Measurements from ENCODE around the gene PPP2R5E.

The PPP2R5E gene

GRCh38 chr14:63517354-63517753 lies 25.8 kb downstream of the PPP2R5E start:
- H3K79me2 ChIP-seq (ENCODE audit: control insufficient read depth, insufficient read depth, low read length, unreplicated experiment), result peaks cover 35% of the 10 kb centered on the region

DNA sequence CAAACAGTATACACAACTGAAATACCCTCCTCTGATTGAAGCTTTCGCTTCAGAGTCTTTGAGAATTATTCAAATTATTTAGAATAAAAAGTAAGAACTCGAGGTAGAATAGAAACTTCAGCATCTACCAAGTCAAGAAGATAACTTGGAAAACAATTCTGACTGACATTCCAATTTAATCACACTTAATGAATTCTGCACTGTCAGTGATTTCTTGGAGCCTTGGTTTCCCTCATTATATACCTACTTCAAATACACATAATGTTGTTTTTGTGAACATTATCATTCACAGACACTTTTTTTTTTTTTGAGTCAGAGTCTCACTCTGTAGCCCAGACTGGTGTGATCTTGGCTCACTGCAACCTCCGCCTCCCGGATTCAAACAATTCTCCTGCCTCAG lies 27.9 kb downstream of the PPP2R5E start:
- Histone ChIP-seq H3K36me3 (ENCODE audit: insufficient read depth, low read length) (peaks cover under 1% of the 10 kb centered on the region; the same call in 1 of the 2 replicates), H3K27ac (ENCODE audit: low read depth, low read length) (no peak overlapping the region), H3K79me2 (ENCODE audit: control insufficient read depth, insufficient read depth, low read length, unreplicated experiment) (peaks cover 44% of the 10 kb centered on the region), H2AFZ (ENCODE audit: low read length, unreplicated experiment) (no peak overlapping the region), H3K4me3 (ENCODE audit: low read depth, low read length) (no peak overlapping the region), H3K27me3 (ENCODE audit: insufficient read depth, low read length) (no peaks in the 10 kb centered on the region), H3K4me1 (ENCODE audit: control insufficient read depth, insufficient read depth, low read length, unreplicated experiment) (no peaks in the 10 kb centered on the region)

More at GRCh38 chr14:63517354-63517753, 25.8 kb downstream of the PPP2R5E start:
- Histone ChIP-seq H3K27me3 (ENCODE audit: insufficient read depth, low read length) (no peaks in the 10 kb centered on the region), H3K27ac (ENCODE audit: low read depth, low read length) (no peak overlapping the region), H3K36me3 (ENCODE audit: insufficient read depth, low read length) (peaks cover 4% of the 10 kb centered on the region; the same call in 1 of the 2 replicates), H2AFZ (ENCODE audit: low read length, unreplicated experiment) (no peak overlapping the region), H3K4me3 (ENCODE audit: low read depth, low read length) (no peak overlapping the region), H3K4me1 (ENCODE audit: control insufficient read depth, insufficient read depth, low read length, unreplicated experiment) (no peaks in the 10 kb centered on the region)

- Histone ChIP-seq H3K27ac (ENCODE audit: low read depth, low read length) (no peak overlapping the region), H3K79me2 (ENCODE audit: control insufficient read depth, insufficient read depth, low read length, unreplicated experiment) (peaks cover 50% of the 10 kb centered on the region), H3K27me3 (ENCODE audit: insufficient read depth, low read length) (no peaks in the 10 kb centered on the region), H2AFZ (ENCODE audit: low read length, unreplicated experiment) (no peak overlapping the region), H3K4me1 (ENCODE audit: control insufficient read depth, insufficient read depth, low read length, unreplicated experiment) (no peaks in the 10 kb centered on the region), H3K36me3 (ENCODE audit: insufficient read depth, low read length) (no peaks in the 10 kb centered on the region), H3K4me3 (ENCODE audit: low read depth, low read length) (no peak overlapping the region)
These were observed 29.4 kb downstream of the PPP2R5E start for GRCh38 chr14:63513756-63514155.

GRCh38 chr14:63512861-63513260 lies 30.3 kb downstream of the PPP2R5E start:
- H3K27ac ChIP-seq (ENCODE audit: low read depth, low read length), result no peak overlapping the region
- no peaks in the 10 kb centered on the region for H3K27me3 ChIP-seq (ENCODE audit: insufficient read depth, low read length)
- H2AFZ ChIP-seq (ENCODE audit: low read length, unreplicated experiment), result no peak overlapping the region
- H3K4me1 ChIP-seq (ENCODE audit: control insufficient read depth, insufficient read depth, low read length, unreplicated experiment), result no peaks in the 10 kb centered on the region
- no peak overlapping the region for H3K4me3 ChIP-seq (ENCODE audit: low read depth, low read length)
- H3K36me3 ChIP-seq (ENCODE audit: insufficient read depth, low read length), result no peaks in the 10 kb centered on the region; the same call in 1 of the 2 replicates
- peaks cover 55% of the 10 kb centered on the region for H3K79me2 ChIP-seq (ENCODE audit: control insufficient read depth, insufficient read depth, low read length, unreplicated experiment)

- no peaks in the 10 kb centered on the region for H3K27me3 ChIP-seq (ENCODE audit: insufficient read depth, low read length)
- no peak overlapping the region for H2AFZ ChIP-seq (ENCODE audit: low read length, unreplicated experiment)
- no peak overlapping the region for H3K27ac ChIP-seq (ENCODE audit: low read depth, low read length)
- H3K79me2 ChIP-seq (ENCODE audit: control insufficient read depth, insufficient read depth, low read length, unreplicated experiment), result peaks cover 61% of the 10 kb centered on the region
- H3K36me3 ChIP-seq (ENCODE audit: insufficient read depth, low read length), result no peaks in the 10 kb centered on the region; the same call in 1 of the 2 replicates
- H3K4me3 ChIP-seq (ENCODE audit: low read depth, low read length), result no peak overlapping the region
- no peaks in the 10 kb centered on the region for H3K4me1 ChIP-seq (ENCODE audit: control insufficient read depth, insufficient read depth, low read length, unreplicated experiment)
These were observed 32.6 kb downstream of the PPP2R5E start for GRCh38 chr14:63510538-63510937.

DNA sequence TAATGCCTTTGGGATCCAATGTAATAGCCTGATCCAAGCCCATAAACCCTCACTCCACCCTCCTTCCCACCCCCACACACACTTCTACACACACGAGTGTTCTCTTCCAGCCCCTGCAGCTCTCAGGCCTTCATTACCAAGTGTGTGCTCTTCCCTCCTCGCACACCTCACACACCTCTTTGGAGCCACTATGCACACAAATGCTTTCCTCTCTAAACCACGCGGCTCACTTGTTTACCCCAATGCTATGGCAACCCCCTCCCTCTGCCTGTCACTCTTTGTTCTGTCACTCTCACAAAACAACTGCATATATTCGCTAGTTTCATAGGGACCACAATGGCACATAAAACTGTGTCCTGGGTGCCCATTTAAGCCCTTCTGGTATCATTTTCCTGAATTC lies 35.1 kb downstream of the PPP2R5E start:
- peaks cover 63% of the 10 kb centered on the region for H3K79me2 ChIP-seq (ENCODE audit: control insufficient read depth, insufficient read depth, low read length, unreplicated experiment)
- no peak overlapping the region for H2AFZ ChIP-seq (ENCODE audit: low read length, unreplicated experiment)
- H3K4me1 ChIP-seq (ENCODE audit: control insufficient read depth, insufficient read depth, low read length, unreplicated experiment), result peaks cover 4% of the 10 kb centered on the region
- no peaks in the 10 kb centered on the region; the same call in 1 of the 2 replicates for H3K36me3 ChIP-seq (ENCODE audit: insufficient read depth, low read length)
- H3K27me3 ChIP-seq (ENCODE audit: insufficient read depth, low read length), result no peaks in the 10 kb centered on the region
- no peak overlapping the region for H3K27ac ChIP-seq (ENCODE audit: low read depth, low read length)
- no peak overlapping the region for H3K4me3 ChIP-seq (ENCODE audit: low read depth, low read length)

- Histone ChIP-seq H3K79me2 (ENCODE audit: control insufficient read depth, insufficient read depth, low read length, unreplicated experiment) (peaks cover 51% of the 10 kb centered on the region), H3K4me1 (ENCODE audit: control insufficient read depth, insufficient read depth, low read length, unreplicated experiment) (peaks cover 12% of the 10 kb centered on the region), H2AFZ (ENCODE audit: low read length, unreplicated experiment) (no peak overlapping the region), H3K27me3 (ENCODE audit: insufficient read depth, low read length) (no peaks in the 10 kb centered on the region), H3K27ac (ENCODE audit: low read depth, low read length) (no peak overlapping the region), H3K36me3 (ENCODE audit: insufficient read depth, low read length) (no peaks in the 10 kb centered on the region; the same call in 1 of the 2 replicates), H3K4me3 (ENCODE audit: low read depth, low read length) (no peak overlapping the region)
These were observed 38.5 kb downstream of the PPP2R5E start for GRCh38 chr14:63504648-63505047.

DNA sequence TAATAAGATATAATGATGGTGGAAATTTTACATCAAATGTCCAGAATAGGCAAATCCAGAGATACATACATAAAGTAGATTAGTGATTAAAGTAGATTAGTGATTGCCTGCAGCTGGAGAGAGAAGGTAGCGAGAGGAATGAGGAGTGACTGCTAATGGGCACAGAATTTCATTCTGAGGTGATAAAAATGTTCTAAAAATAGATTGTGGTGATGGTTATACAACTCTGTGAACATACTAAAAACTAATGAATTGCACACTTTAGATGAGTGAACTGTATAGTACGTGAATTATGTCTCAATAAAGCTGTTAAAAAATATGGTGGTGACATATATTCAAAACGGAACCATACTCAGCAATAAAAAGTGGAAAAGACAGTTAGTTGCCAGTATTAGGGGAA lies 41.7 kb downstream of the PPP2R5E start:
- H3K36me3 ChIP-seq (ENCODE audit: insufficient read depth, low read length), result no peaks in the 10 kb centered on the region
- no peak overlapping the region for H3K4me3 ChIP-seq (ENCODE audit: low read depth, low read length)
- H3K27ac ChIP-seq (ENCODE audit: low read depth, low read length), result no peak overlapping the region
- H3K27me3 ChIP-seq (ENCODE audit: insufficient read depth, low read length), result no peaks in the 10 kb centered on the region
- peaks cover 15% of the 10 kb centered on the region for H3K4me1 ChIP-seq (ENCODE audit: control insufficient read depth, insufficient read depth, low read length, unreplicated experiment)
- H3K79me2 ChIP-seq (ENCODE audit: control insufficient read depth, insufficient read depth, low read length, unreplicated experiment), result peaks cover 53% of the 10 kb centered on the region
- no peak overlapping the region for H2AFZ ChIP-seq (ENCODE audit: low read length, unreplicated experiment)

DNA sequence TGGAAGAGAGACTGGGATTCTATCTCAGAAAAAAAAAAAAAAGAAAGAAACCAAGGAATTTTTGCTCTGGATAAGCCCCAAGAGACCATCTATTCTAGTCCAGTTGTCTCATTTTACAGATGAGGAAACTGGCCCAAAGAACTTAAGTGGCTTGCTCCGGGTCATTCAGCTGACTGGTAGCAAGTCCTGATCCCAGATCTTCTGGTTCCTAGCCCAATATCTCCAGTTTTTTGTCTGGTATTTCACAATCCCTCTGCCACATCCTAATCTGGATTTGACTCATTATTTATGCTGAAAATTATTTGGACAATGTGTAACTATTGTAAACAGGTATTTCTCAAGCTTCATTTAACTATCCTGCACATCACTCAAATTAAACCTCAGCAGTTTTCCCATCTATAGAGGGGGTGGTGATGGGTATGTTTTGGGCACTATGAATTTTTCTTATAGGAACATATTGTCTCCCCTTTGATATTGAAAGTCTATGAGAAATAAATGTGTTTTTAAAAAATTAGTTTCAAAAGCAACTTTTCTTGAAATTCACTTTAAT lies 43.4 kb downstream of the PPP2R5E start:
- Histone ChIP-seq H3K79me2 (ENCODE audit: control insufficient read depth, insufficient read depth, low read length, unreplicated experiment) (peaks cover 46% of the 10 kb centered on the region), H3K36me3 (ENCODE audit: insufficient read depth, low read length) (no peaks in the 10 kb centered on the region), H3K4me1 (ENCODE audit: control insufficient read depth, insufficient read depth, low read length, unreplicated experiment) (peaks cover 15% of the 10 kb centered on the region), H3K27me3 (ENCODE audit: insufficient read depth, low read length) (no peaks in the 10 kb centered on the region), H2AFZ (ENCODE audit: low read length, unreplicated experiment) (no peak overlapping the region), H3K4me3 (ENCODE audit: low read depth, low read length) (no peak overlapping the region), H3K27ac (ENCODE audit: low read depth, low read length) (peak overlapping the region; percentile 3; the same call in 1 of the 2 replicates)

GRCh38 chr14:63496837-63497400 lies 46.3 kb downstream of the PPP2R5E start:
- no peaks in the 10 kb centered on the region for H3K36me3 ChIP-seq (ENCODE audit: insufficient read depth, low read length)
- H3K4me1 ChIP-seq (ENCODE audit: control insufficient read depth, insufficient read depth, low read length, unreplicated experiment), result peaks cover 23% of the 10 kb centered on the region
- no peak overlapping the region for H3K27ac ChIP-seq (ENCODE audit: low read depth, low read length)
- peaks cover 52% of the 10 kb centered on the region for H3K79me2 ChIP-seq (ENCODE audit: control insufficient read depth, insufficient read depth, low read length, unreplicated experiment)
- H3K4me3 ChIP-seq (ENCODE audit: low read depth, low read length), result no peak overlapping the region
- no peak overlapping the region for H2AFZ ChIP-seq (ENCODE audit: low read length, unreplicated experiment)
- H3K27me3 ChIP-seq (ENCODE audit: insufficient read depth, low read length), result no peaks in the 10 kb centered on the region

- no peaks in the 10 kb centered on the region for H3K36me3 ChIP-seq (ENCODE audit: insufficient read depth, low read length)
- H3K27ac ChIP-seq (ENCODE audit: low read depth, low read length), result no peak overlapping the region
- H2AFZ ChIP-seq (ENCODE audit: low read length, unreplicated experiment), result no peak overlapping the region
- peaks cover 62% of the 10 kb centered on the region for H3K79me2 ChIP-seq (ENCODE audit: control insufficient read depth, insufficient read depth, low read length, unreplicated experiment)
- H3K4me3 ChIP-seq (ENCODE audit: low read depth, low read length), result no peak overlapping the region
- H3K27me3 ChIP-seq (ENCODE audit: insufficient read depth, low read length), result no peaks in the 10 kb centered on the region
- peaks cover 12% of the 10 kb centered on the region for H3K4me1 ChIP-seq (ENCODE audit: control insufficient read depth, insufficient read depth, low read length, unreplicated experiment)
These were observed 49.9 kb downstream of the PPP2R5E start for GRCh38 chr14:63493246-63493645.

Measured in ACC112 (cell line).